HG03520 (cell line): ENCODE results near the gene SYT13.

Experiments used
- ATAC-seq: cut with Tn5 transposase; IDR thresholded peaks from one replicate; pipeline ENCODE4 v1.9.1; 2021; ENCODE audit warnings: mild to moderate bottlenecking, moderate library complexity; ENCODE audit not compliant: unreplicated experiment

The SYT13 gene

GRCh38 chr11:45225277-45225676 lies 60.9 kb downstream of the SYT13 start:
- no peak for ATAC-seq

- ATAC-seq = no peak
These were observed 61.4 kb downstream of the SYT13 start for GRCh38 chr11:45224766-45225165.

- ATAC-seq = no peak
These were observed 62.6 kb downstream of the SYT13 start for GRCh38 chr11:45223496-45223895.

- no peak for ATAC-seq
These were observed 66.7 kb downstream of the SYT13 start for GRCh38 chr11:45219411-45219810.

- no peak for ATAC-seq
These were observed 67.4 kb downstream of the SYT13 start for GRCh38 chr11:45218705-45219104.

- no peak for ATAC-seq
These were observed 68.2 kb downstream of the SYT13 start for GRCh38 chr11:45217991-45218390.

GRCh38 chr11:45216901-45217300 lies 69.2 kb downstream of the SYT13 start:
- ATAC-seq = no peak

GRCh38 chr11:45216031-45216430 lies 70.1 kb downstream of the SYT13 start:
- no peak for ATAC-seq

GRCh38 chr11:45215098-45215865 lies 70.9 kb downstream of the SYT13 start:
- no peak for ATAC-seq

GRCh38 chr11:45213717-45214116 lies 72.4 kb downstream of the SYT13 start:
- ATAC-seq = no peak

GRCh38 chr11:45213316-45213665 lies 72.8 kb downstream of the SYT13 start:
- ATAC-seq = no peak

- ATAC-seq = no peak
These were observed 73.4 kb downstream of the SYT13 start for GRCh38 chr11:45212566-45213315.

GRCh38 chr11:45211732-45212131 lies 74.4 kb downstream of the SYT13 start:
- no peak for ATAC-seq

- no peak for ATAC-seq
These were observed 75.3 kb downstream of the SYT13 start for GRCh38 chr11:45210846-45211245.

GRCh38 chr11:45209891-45210699 lies 76.0 kb downstream of the SYT13 start:
- no peak for ATAC-seq

GRCh38 chr11:45209000-45209879 lies 76.9 kb downstream of the SYT13 start:
- ATAC-seq = no peak

GRCh38 chr11:45208135-45208534 lies 78.0 kb downstream of the SYT13 start:
- no peak for ATAC-seq

GRCh38 chr11:45205978-45206377 lies 80.2 kb downstream of the SYT13 start:
- ATAC-seq = no peak

- no peak for ATAC-seq
These were observed 81.4 kb downstream of the SYT13 start for GRCh38 chr11:45204761-45205160.

GRCh38 chr11:45193695-45194094 lies 92.4 kb downstream of the SYT13 start:
- no peak for ATAC-seq
